Jurkat, Clone E6-1 (cell line): ENCODE data around the gene GALNT1.

Source experiments
- DNase-seq: peaks from one replicate; pipeline ENCODE4 v3.0.0-alpha.2; 2011; ENCODE audit warnings: low read depth, low spot score
- H3K4me3 ChIP-seq: 2 replicates; pipeline ENCODE4 v1.5.1; 2011; ENCODE audit warnings: mild to moderate bottlenecking, low read length, control low read depth, moderate library complexity

GALNT1 gene

GRCh38 chr18:35580701-35581539, 620 bp upstream of the GALNT1 start:
- no peak for DNase-seq

GRCh38 chr18:35581898-35582641, 530 bp downstream of the GALNT1 start:
- DNase-seq: no peak

More at GRCh38 chr18:35580701-35581539, 620 bp upstream of the GALNT1 start:
- H3K4me3 ChIP-seq: peak overlapping the region; percentile 56

GRCh38 chr18:35582899-35583558, 1.5 kb downstream of the GALNT1 start:
- peak; percentile 48 for DNase-seq
- no peak overlapping the region for H3K4me3 ChIP-seq

More at GRCh38 chr18:35581898-35582641, 530 bp downstream of the GALNT1 start:
- peak overlapping the region; percentile 64 for H3K4me3 ChIP-seq

DNA sequence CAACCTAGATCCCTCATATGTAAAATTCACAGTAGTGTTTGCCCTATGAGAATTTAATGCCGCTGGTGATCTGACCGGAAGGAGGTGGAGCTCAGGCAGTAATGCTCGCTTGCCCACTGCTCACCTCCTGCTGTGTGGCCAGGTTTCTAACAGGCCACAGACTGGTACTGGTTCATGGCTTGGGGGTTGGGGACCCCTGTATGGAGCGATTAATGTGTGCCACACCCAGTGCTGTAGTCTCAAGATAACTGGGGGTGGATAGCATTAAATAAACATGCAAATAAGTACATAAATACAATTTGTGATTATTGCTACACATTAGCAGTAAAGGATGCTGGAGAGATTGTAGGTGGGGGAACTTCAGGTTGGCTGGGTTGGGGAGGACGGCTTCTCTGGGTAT, 3.2 kb downstream of the GALNT1 start:
- H3K4me3 ChIP-seq: no peak overlapping the region
- DNase-seq: no peak

- no peak overlapping the region for H3K4me3 ChIP-seq
- DNase-seq: no peak
Observed at GRCh38 chr18:35585608-35586007, 4.1 kb downstream of the GALNT1 start.

DNA sequence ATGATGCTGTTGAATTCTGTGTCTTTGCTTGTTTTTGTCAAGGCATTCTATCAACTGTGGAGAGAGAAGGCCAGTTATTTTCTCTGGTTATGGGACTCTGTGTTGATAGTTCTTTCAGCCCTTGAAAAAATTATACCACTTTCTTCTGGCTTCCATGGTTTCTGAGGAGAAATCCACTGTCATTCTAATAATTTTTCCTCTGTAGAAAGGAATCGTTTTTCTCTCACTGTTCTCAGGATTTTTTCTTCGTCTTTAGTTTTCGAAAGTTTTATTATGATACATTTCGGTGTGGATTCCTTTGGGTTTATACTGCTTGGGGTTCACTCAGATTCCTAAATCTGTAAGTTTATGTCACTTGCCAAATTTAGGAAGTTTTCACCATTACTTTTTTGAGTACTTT, 6.6 kb downstream of the GALNT1 start:
- no peak overlapping the region for H3K4me3 ChIP-seq
- no peak for DNase-seq

DNA sequence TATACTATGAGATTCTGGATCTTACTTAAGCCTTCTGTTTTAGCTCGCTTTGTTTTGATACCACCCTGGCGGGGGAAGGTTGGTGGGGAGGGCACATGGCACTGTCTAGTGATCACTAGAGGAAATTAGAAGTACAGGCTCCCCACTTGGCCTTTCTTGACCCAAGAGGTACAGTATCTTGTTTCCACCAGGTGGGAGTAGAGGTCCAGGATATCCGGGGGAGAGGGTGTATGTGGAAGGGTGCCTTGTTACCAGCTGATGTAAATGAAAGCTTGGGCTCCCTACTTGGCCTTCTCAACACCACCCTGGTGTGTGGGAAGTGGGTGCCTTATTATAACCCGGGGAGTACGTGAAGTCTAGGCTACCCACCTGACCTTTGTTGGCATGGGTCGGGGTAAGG, 7.5 kb downstream of the GALNT1 start:
- DNase-seq: no peak
- no peak overlapping the region for H3K4me3 ChIP-seq

DNA sequence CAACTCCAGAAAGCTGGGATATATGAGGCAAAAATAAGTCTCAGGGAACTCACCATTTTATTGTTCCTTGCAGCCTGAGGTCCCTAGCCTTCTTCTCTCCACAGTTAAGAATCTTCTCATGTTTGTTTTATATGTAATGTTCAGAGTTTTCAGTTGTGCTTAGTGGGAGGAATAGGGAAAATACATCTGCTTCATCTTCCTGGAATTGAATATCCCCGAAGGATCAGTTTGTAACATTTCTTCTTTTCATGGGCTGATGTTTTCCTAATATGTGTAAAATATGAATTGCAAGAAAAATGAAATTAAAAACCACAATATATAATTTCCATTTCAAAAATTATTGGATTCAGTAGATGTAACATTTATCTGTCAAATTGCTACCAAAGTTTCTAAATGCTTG, 8.0 kb downstream of the GALNT1 start:
- DNase-seq: no peak
- H3K4me3 ChIP-seq: no peak overlapping the region

DNA sequence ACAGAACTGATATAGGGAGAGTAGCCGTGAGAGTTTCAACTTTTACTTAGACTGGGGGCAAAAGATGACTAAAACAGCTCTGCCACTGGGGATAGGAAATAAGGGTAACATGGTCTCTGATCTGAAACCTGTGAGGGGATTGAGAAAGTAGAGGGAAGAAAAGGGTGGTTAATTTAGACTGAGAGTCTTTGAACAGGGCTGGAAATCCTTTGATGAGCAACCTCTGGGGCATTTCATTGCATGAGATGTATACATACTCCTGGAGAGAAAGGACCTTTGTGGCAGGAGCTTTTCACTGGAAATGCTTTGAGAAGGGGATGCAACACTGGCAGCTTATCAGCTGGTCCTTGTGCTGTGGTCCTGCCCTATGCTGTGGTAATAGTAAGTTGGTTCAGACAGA, 9.4 kb downstream of the GALNT1 start:
- no peak for DNase-seq
- no peak overlapping the region for H3K4me3 ChIP-seq

- H3K4me3 ChIP-seq: no peak overlapping the region
- DNase-seq: no peak
Observed at GRCh38 chr18:35592298-35592697, 10.8 kb downstream of the GALNT1 start.

- DNase-seq: no peak
- H3K4me3 ChIP-seq: no peak overlapping the region
Observed at GRCh38 chr18:35593859-35594258, 12.3 kb downstream of the GALNT1 start.

- no peak overlapping the region for H3K4me3 ChIP-seq
- DNase-seq: no peak
Observed at GRCh38 chr18:35597758-35598157, 16.2 kb downstream of the GALNT1 start.

DNA sequence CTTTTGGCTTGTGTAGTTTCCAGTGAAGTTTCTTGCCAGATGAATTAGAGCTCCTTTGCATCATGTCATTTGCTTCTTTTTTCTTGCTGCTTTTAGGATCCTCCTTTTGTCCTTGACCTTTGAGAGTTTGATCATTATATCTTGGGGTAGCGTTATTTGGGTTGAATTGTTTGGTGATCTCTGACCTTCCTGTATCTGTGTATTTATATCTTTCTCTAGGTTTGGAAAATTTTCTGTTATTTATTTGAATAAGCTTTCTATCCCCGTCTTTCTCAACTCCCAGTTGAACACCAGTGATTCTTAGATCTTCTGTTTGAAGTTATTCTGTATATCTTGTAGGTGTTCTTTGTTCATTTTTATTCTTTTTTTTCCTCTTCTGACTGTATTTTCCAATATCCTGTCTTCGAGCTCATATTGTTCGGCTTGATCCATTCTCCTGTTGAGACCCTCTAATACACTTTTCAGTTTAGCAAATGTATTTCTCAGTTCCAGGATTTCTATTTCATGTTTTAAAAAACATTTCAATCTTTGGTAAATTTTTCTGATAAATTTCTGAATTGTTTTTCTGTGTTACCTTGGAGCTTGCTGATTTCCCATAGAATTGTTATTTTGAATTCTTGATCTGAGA, 20.8 kb downstream of the GALNT1 start:
- DNase-seq: no peak
- no peak overlapping the region for H3K4me3 ChIP-seq

DNA sequence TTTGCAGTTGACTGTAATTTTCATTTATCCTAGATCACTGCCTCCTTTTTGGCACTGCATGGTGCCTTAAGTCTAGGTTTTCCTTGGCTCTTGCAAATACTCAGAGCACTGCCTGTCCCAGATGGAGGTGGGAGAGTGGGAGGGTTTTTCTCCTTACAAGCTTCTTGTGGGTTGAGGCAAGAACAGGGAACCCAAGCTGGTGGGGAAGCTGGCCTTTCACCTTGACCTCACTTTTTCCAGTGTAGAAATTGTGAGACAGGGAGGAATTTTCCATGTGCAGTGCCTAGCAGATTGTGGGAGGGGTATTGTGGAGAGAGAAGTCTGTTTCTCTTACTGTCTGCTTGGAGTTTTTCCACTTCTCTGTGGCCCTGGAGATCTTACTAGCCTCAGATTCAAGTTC, 21.5 kb downstream of the GALNT1 start:
- no peak for DNase-seq

DNA sequence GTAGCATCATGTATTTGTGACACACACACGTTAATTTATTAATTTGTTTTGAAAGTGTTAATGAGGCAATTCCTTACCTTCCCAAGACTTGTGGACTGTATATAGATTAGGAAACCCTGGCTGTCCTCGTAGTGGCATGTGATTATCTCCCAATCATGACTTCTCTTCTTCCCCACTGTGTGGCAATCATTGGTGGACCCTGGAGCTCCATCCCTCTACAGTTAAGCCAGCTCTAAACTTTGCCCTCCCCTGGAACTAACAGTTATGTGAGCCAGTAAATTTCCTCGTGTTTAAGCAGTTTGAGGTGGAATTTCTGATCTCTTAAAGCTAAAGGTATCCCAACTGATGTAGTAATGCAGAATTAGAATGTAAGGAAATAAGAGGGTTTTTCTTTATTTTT, 22.0 kb downstream of the GALNT1 start:
- no peak for DNase-seq
- H3K4me3 ChIP-seq: no peak overlapping the region

More for the DNA sequence above, 21.5 kb downstream of the GALNT1 start:
- H3K4me3 ChIP-seq: no peak overlapping the region

DNA sequence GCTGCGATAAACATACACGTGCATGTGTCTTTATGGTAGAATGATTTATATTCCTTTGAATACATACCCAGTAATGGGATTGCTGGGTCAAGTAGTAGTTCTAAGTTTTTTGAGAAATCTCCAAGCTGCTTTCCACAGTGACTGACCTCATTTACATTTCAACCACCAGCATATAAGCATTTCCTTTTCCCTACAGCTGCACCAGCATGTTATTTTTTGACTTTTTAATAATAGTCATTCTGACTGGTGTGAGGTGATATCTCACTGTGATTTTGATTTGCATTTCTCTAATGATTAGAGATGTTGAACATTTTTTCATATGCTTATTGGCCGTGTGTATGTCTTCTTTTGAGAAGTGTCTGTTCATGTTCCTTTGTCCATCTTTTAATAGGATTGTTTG, 22.8 kb downstream of the GALNT1 start:
- no peak for DNase-seq
- H3K4me3 ChIP-seq: no peak overlapping the region

- H3K4me3 ChIP-seq: no peak overlapping the region
- DNase-seq: no peak
Observed at GRCh38 chr18:35605686-35606417, 24.3 kb downstream of the GALNT1 start.

- no peak overlapping the region for H3K4me3 ChIP-seq
- DNase-seq: no peak
Observed at GRCh38 chr18:35609236-35609635, 27.7 kb downstream of the GALNT1 start.

- DNase-seq: no peak
- no peak overlapping the region for H3K4me3 ChIP-seq
Observed at GRCh38 chr18:35610089-35610488, 28.5 kb downstream of the GALNT1 start.
